Liver (tissue), 3 donors: ENCODE results near the gene FUOM.

Experiments used
- ATF3 ChIP-seq: IDR thresholded peaks from 2 replicates; pipeline ENCODE4 v1.6.1; 2016; ENCODE audit warnings: antibody characterized with exemption
- CTCF ChIP-seq: fragments of 150-350 bp; IDR thresholded peaks from 2 replicates; pipeline ENCODE4 v1.5.1; 2017; ENCODE audit warnings: improper control_type of control experiment, low read depth, low read length; ENCODE audit not compliant: missing input control
- FOXA1 ChIP-seq: IDR thresholded peaks from 2 replicates; pipeline ENCODE4 v1.6.1; 2016; ENCODE audit warnings: antibody characterized with exemption
- GABPA ChIP-seq, 2 donors: IDR thresholded peaks in 1 of 2; conservative IDR thresholded peaks in 1 of 2; 2 replicates each; pipeline ENCODE4 v1.6.1; 2016; ENCODE audit warnings: antibody characterized with exemption in 2 of 2, mild to moderate bottlenecking in 1 of 2, moderate library complexity in 1 of 2
- HNF4G ChIP-seq: IDR thresholded peaks from 2 replicates; pipeline ENCODE4 v1.6.1; 2016; ENCODE audit warnings: antibody characterized with exemption
- JUND ChIP-seq, 2 donors: IDR thresholded peaks; 2 replicates each; pipeline ENCODE4 v1.6.1; 2016; ENCODE audit warnings: antibody characterized with exemption in 2 of 2
- MAX ChIP-seq: IDR thresholded peaks from 2 replicates; pipeline ENCODE4 v1.6.1; 2016; ENCODE audit warnings: antibody characterized with exemption
- RAD21 ChIP-seq, 2 donors: IDR thresholded peaks; 2 replicates each; pipeline ENCODE4 v1.6.1; 2016; ENCODE audit warnings: antibody characterized with exemption in 2 of 2, mild to moderate bottlenecking in 2 of 2
- REST ChIP-seq: IDR thresholded peaks from 2 replicates; pipeline ENCODE4 v1.6.1; 2016; ENCODE audit warnings: antibody characterized with exemption, mild to moderate bottlenecking
- SP1 ChIP-seq: IDR thresholded peaks from 2 replicates; pipeline ENCODE4 v1.6.1; 2018; ENCODE audit warnings: antibody characterized with exemption, mild to moderate bottlenecking
- YY1 ChIP-seq: IDR thresholded peaks from 2 replicates; pipeline ENCODE4 v1.6.1; 2016; ENCODE audit warnings: antibody characterized with exemption, mild to moderate bottlenecking
- ZBTB33 ChIP-seq: IDR thresholded peaks from 2 replicates; pipeline ENCODE4 v1.6.1; 2016; ENCODE audit warnings: antibody characterized with exemption
- donor health status: healthy.
- donor health status: healthy.

GRCh38 chr10:133361773-133362441 lies 4.1 kb upstream of the FUOM start:
- no peak for TF ChIP-seq CTCF
- TF ChIP-seq GABPA (IDR thresholded peaks at IDR 0.05 in 1 of 2, conservative IDR thresholded peaks at IDR 0.05 in 1 of 2) = no peak
- TF ChIP-seq MAX = no peak
- no peak for TF ChIP-seq JUND (IDR thresholded peaks at IDR 0.05)
- TF ChIP-seq ZBTB33 = no peak
- TF ChIP-seq ATF3 = no peak
- TF ChIP-seq SP1 = no peak
- no peak for TF ChIP-seq YY1
- TF ChIP-seq REST = no peak
- TF ChIP-seq RAD21 (IDR thresholded peaks at IDR 0.05) = no peak
- TF ChIP-seq FOXA1 = no peak
- no peak for TF ChIP-seq HNF4G
